Measurements from ENCODE around the gene USP21. TPM values are rescaled to one million over a fixed set of nuclear protein-coding genes. Genes with fewer than 3 reads are reported as not detected.

Gene USP21
- total and polyA plus RNA-seq, 9 of the 15 experiments (the other 6 are each of a cell fraction or from before 2014, with no cell fraction given), result 4.9 to 52.4 (median 21.6) TPM

GRCh38 chr1:161132410-161133219 is 26.7 kb upstream of the USP21 start, which contains the start of gene DEDD (continued):
- TF ChIP-seq REST (IDR thresholded peaks at IDR 0.05; ENCODE audit: borderline replicate concordance), result peak; percentile 53; the same call in 1 of the 2 replicates
- no peak for TF ChIP-seq REST (CRISPR knock-in tag; IDR thresholded peaks at IDR 0.05; ENCODE audit: low read depth)
- TF ChIP-seq ZNF512 (tag; IDR thresholded peaks at IDR 0.05), result no peak
- no peak for TF ChIP-seq ZNF134 (CRISPR knock-in tag; conservative IDR thresholded peaks at IDR 0.05)
- no peak for TF ChIP-seq ZNF518B (CRISPR knock-in tag; IDR thresholded peaks at IDR 0.05)
- TF ChIP-seq ZMIZ1 (IDR thresholded peaks at IDR 0.05; ENCODE audit: low read depth in 2 of 2, low read length in 2 of 2), result no peak
- TF ChIP-seq MYNN (IDR thresholded peaks at IDR 0.05), result peak; percentile 55; the same call in 1 of the 2 replicates
- no peak for TF ChIP-seq MYNN (CRISPR knock-in tag; IDR thresholded peaks at IDR 0.05)
- no peak for TF ChIP-seq STAG1 (CRISPR knock-in tag; IDR thresholded peaks at IDR 0.05; ENCODE audit: borderline replicate concordance)
